NCI-H146 treated with DMSO at 0.1 percent for 48 hours (cell line): Measurements from ENCODE around the gene DVL1.

Experiments used
- DNase-seq: peaks from one replicate; lab custom pipeline; 2025; ENCODE audit not compliant: unreplicated experiment; lab: John Stamatoyannopoulos, UW

Gene DVL1

GRCh38 chr1:1342061-1342562 lies 7.1 kb downstream of the DVL1 start:
- DNase-seq, result no peak

GRCh38 chr1:1341549-1342021 lies 7.6 kb downstream of the DVL1 start:
- no peak for DNase-seq

- no peak for DNase-seq
Observed at GRCh38 chr1:1340791-1341548, 8.2 kb downstream of the DVL1 start.

GRCh38 chr1:1340185-1340584 lies 9.0 kb downstream of the DVL1 start:
- no peak for DNase-seq

- no peak for DNase-seq
Observed at GRCh38 chr1:1338278-1338677, 10.9 kb downstream of the DVL1 start.

GRCh38 chr1:1337793-1338147 lies 11.4 kb downstream of the DVL1 start:
- DNase-seq, result no peak

- DNase-seq, result no peak
Observed at GRCh38 chr1:1336931-1337792, 12.1 kb downstream of the DVL1 start.

- no peak for DNase-seq
Observed at GRCh38 chr1:1336446-1336845, 12.8 kb downstream of the DVL1 start.

- DNase-seq, result no peak
Observed at GRCh38 chr1:1335792-1336248, 13.4 kb downstream of the DVL1 start.

- no peak for DNase-seq
Observed at GRCh38 chr1:1335283-1335682, 13.9 kb downstream of the DVL1 start.

- no peak for DNase-seq
Observed at GRCh38 chr1:1334835-1335234, 14.4 kb downstream of the DVL1 start.

- DNase-seq, result no peak
Observed at GRCh38 chr1:1333551-1334241, 15.5 kb downstream of the DVL1 start.

- DNase-seq, result no peak
Observed at GRCh38 chr1:1332774-1333480, 16.3 kb downstream of the DVL1 start.

- DNase-seq, result no peak
Observed at GRCh38 chr1:1332031-1332755, 17.0 kb downstream of the DVL1 start.

GRCh38 chr1:1331068-1331965 lies 17.9 kb downstream of the DVL1 start, which contains the start of gene TAS1R3:
Gene TAS1R3, plus strand, starts transcription at chr1:1331280. Its CDS starts 66 bp downstream, at chr1:1331346.
- DNase-seq, result no peak

- no peak for DNase-seq
Observed at GRCh38 chr1:1330366-1331067, 18.7 kb downstream of the DVL1 start.

- no peak for DNase-seq
Observed at GRCh38 chr1:1329304-1330210, 19.7 kb downstream of the DVL1 start.
